NCI-H146 treated with DMSO at 0.1 percent for 48 hours (cell line): ENCODE data around the gene BICDL2.
A peak's percentile ranks its signal among the peaks of the same experiment; 100 is the strongest.
"Not testable (repeated sequence)": the region's sequence is repeated elsewhere in the genome, so short reads cannot be mapped to it uniquely, and the experiment has no call there.

Experiments
- DNase-seq: peaks from one replicate; lab custom pipeline; 2025; ENCODE audit not compliant: unreplicated experiment; lab: John Stamatoyannopoulos, UW

The BICDL2 gene

DNA sequence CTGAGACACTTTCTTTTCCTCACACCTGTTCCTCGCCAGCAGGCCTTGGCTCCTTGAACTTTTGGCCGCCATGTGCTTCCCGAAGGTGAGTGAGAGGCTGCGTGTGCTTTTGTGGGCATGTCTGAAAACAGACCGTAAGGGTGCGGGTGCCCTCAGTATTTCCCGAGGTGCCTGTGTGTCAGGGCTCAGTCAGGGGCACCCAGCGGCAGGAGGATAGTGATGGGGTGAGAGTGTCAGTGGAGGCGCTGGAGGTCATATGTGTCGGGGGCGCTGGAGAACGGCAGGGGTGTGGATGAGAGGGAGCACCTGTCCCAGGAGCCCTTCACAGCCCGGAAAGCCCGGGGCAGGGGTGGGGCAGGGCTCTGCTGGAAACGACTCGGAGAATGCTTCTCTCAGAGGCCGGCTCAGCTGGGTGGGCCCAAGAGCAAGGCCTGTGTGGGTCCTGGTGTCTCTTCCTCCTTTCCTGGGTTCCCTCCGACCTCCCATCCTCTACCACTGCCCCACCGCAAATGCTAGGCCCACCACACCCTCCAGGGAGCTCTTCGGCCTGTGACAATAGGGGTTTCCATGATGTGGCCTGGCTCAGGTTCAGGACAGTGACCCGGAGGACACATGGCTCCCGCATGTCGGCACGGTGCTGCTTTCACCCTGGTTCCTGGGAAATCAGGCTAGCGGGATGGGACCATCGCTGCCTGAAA lies 29.1 kb upstream of the BICDL2 start:
- no peak for DNase-seq

DNA sequence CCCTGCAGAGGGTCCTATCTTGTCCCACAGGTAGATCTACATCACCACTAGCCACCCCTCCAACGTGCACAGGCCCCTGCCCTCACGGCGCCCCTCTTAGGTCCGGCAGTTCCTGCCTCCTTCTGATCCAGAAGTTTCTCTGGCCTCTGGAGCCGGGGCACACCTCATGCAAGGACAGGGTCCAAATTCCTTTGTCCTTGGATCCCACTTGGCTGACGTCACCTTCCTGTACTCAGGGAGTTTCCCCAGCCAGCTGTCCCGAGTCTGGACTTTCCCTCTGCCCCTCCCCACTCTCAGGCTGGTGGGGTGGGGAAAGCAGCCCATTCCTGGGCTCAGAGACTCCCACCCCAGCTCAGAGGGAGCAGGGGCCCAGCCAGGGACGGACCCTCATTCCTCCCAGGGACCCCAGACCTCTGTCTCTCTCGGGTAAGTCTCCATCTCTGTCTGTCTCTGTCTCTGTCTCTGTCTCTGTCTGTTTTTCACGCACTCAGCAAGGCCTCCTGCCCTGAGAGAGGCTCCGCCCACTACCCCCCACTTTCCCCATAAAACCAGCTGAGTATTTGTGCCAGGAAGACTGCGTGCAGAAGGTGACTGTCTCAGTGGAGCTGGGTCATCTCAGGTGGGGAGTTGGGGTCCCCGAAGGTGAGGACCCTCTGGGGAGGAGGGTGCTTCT lies 28.5 kb upstream of the BICDL2 start, which contains the start of gene IL32:
IL32 (plus strand) TSS at position 572 of the 673 bp plus-strand sequence. CDS start 172 bp downstream, outside the sequence.
- no peak for DNase-seq

DNA sequence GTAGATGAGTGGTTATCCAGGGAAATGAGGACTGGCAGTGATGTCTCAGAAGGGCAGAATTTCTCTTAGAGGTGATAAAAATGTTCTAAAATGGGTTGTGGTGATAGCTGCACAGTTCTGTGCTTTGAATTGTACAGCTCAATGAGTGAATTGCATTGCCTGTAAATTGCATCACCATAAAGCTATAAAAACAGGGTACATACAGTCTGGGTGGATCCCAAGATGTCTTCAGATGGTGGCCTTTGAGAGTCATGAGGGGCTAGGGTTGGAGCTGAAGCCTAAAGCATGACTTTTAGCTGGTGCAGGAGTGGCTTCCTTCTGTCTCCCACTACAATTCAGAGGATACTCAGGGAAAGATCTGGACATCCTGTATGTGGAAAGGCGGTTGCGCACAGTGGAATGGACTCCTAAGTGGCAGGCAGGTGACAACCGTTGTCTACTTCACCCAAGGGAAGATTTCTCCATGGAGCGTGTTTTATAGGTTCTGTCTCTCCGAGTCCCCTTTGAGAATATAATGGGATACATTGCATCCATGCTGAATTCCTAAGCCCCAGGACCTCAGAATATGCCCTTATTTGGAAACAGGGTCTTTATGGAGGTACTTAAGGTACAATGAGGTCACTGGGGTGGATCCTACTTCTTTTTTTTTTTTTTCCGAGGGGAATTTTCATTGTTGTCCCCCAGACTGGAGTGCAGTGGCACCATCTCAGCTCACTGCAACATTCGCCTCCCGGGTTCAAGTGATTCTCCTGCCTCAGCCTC lies 27.1 kb upstream of the BICDL2 start:
- no peak for DNase-seq

DNA sequence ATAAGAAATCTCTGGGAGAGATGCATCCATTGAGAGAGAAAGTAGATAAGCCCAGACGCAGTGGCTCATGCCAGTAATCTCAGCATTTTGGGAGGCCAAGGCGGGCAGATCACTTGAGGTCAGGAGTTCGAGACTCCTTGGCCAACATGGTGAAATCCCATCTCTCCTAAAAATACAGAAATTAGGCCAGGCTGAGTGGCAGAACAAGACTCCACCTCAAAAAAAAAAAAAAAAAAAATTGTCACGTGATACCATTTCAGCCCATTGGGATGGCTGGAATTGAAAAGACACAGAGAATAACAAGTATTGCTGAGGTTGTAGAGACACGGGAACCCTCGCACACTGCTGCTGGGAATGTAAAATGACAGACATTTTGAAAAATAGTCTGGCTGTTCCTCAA lies 25.8 kb upstream of the BICDL2 start:
- no peak for DNase-seq

GRCh38 chr16:3060339-3061127 lies 23.8 kb upstream of the BICDL2 start:
- DNase-seq: no peak

DNA sequence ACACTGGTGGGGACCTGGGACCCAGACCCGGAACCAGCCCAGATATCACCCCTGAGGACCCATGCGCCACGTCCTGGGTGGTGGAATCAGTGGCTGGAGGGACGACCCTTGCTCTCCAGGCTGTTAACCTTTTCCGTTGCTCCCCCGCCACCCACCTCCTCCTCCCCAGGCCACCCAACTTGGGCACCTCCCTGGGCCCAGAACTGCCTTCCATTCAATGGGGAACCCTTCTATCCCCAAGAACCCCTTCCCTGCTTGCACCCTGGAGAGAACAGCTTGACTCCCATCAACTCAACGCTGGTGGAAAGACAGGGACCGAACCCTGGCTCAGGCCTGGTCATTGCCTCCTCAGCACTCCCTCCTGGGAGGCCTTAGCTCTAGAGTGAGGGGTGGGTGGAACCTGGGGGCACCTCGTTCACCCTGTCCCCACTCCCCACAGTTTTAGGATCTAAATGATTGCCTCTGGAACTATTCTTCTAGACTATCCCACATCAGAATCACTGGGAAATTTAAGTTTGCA lies 23.0 kb upstream of the BICDL2 start:
- no peak for DNase-seq

GRCh38 chr16:3059041-3059722 lies 22.4 kb upstream of the BICDL2 start:
- peak; percentile 37 for DNase-seq

GRCh38 chr16:3058139-3059030 lies 21.6 kb upstream of the BICDL2 start:
- DNase-seq: peak; percentile 12

DNA sequence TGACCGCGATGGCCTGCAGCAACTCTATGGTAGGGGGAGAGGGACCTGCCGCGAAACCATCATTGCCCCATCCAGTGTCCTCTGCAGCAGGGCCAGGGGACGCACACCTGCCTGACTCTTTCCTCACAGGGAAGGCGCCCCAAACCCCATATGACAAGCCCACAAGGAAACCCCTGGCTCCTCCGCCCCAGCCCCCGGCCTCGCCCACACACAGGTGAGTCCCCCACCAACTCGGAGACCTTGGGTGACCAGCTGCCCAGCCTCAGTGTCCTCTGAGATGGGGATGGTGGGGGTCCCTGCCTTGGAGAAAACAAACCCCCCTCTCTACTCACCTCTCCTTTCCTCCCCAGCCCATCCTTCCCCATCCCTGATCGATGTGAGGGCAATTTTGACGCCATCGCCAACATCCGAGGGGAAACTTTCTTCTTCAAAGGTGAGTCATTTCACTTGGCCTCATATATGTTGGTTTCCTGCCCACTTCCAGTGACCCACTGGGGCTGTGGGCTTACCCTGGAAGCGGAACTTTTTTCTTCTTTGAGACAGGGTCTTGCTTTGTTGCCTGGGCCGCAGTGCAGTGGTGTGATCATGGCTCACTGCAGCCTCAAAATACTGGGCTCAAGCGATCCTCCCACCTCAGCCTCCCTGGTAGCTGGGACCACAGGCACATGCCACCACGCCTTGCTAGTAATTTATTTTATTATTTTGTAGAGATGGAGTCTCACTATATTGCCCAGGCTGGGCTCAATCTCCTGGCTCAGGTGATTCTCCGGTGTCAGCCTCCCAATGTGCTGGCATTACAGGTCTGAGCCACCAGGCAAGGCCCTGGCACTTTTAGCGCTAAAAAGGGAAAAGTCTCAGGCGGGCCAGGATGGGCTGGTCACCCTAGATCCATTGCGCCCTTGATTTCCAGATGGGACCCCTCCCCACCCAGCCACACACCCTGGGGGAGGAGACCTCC lies 20.7 kb upstream of the BICDL2 start:
- no peak for DNase-seq

- no peak for DNase-seq
Observed at GRCh38 chr16:3056336-3057180, 19.8 kb upstream of the BICDL2 start.

- DNase-seq: not testable (repeated sequence)
Observed at GRCh38 chr16:3055734-3056115, 19.0 kb upstream of the BICDL2 start.

DNA sequence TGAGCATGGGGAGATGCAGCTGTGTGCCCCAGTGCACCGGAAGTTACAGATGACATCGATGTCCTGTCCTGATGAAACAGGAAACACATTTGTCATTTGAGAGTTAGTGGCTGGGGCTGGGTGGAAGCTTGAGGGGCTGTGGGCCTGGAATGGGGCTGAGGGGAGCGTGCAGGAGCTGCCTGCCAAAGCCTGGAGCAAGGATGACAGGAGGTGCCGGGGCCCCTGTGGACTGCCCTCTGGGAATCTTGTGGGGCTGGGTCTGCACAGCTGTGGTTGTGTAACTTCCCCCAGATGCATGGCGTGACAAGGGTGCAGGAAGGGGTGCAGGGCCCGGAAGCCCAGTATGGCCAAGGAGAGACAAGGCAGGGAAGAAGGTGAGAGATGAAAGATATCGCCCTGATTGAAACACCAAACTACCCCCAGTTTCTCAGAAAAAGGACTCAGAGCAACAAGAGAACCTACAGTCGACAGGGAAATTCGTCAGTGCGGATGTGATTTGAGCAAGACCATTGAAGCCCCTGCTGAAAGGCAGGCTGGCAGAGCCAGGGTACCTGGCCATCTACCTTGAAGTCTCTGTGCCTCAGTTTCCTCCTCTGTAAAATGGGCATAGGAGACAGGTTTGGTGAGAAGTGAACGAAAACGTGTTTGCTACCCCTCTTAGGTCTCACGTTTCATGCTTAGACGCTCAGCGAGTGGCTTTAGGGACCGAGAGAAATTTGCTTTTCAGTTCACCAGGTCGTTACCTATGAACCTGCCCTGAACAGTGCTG lies 18.4 kb upstream of the BICDL2 start:
- no peak for DNase-seq

DNA sequence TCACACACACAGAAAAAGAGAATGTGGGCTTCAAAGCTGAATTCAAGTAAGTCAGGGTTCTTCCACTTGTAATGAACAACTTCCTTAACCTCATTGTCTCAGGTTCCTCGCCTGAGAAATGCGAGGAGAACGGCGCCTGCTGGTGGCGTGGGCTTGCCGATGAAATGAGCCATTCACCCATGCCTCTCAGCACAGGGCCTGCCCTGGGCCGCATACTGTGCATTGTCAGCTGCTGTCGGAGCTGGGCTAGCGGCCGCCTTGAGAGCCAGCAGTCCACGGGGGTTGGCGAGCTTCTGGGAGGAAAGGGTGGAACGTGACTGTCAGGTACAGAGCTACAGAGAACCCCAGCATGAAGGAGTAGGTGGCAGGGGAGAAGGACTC lies 16.6 kb upstream of the BICDL2 start:
- DNase-seq: not testable (repeated sequence)

DNA sequence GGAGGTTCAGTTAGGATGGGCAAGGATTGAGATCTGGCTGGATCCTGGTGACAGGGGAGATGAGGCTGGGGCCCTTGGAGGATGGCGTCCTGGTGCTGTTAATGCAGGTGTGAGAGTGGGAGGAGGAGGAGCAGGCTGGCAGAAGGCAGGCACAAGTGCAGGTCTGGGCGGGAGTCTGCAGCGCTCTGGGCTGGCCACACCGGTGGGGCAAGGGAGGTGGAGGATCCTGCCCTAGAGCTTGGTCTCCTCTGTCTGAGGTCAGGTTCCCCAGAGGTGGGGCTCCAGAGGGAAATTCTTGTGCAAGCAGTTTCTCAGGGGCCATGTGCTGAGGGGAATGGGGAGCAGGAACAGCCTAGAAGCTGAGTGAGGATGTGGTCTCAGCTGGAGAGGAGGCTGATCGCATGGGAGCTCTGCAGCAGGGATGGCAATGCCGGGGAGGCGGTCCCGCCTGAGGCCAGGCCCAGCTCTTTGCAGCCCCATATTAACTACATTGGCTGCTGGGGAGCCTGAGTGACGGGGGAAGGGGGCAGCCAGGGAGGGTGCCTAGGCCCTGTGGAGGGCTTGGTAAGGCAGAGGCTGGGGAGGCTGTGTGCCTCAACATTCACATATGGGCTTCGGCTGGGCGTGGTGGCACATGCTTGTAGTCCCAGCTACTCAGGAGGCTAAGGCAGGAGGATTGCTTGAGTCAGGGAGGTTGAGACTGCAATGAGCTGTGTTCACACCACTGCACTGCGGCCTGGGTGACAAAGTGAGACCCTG lies 16.0 kb upstream of the BICDL2 start:
- not testable (repeated sequence) for DNase-seq

GRCh38 chr16:3051494-3051893 lies 14.8 kb upstream of the BICDL2 start:
- DNase-seq: no peak

DNA sequence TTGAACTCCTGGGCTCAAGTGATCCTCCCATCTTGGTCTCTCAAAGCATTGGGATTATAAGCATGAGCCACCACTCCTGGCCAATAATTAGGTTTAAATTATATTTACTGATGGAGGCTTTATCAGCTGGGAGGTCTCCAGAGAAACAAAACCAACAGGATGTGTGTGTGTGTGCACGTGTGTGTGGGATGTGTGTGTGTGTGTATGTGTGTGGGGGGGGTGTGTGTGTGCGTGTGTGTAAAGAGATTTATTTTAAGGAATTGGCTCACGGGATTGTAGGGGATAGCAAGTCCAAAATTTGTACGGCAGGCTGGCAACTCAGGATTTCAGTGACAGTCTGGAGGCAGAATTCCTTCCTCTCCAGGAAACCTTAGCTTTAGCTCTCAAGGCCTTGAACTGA lies 14.3 kb upstream of the BICDL2 start:
- peak; percentile 29 for DNase-seq
